Gastroesophageal sphincter (tissue), 4 donors: ENCODE measurements around the gene RPRD1B. TPM values are rescaled to one million over a fixed set of nuclear protein-coding genes. Genes with fewer than 3 reads are reported as not detected.

Experiments
- ATAC-seq: fragments of 150-250 bp; one replicate; pipeline ENCODE4 v1.9.1; 2016; ENCODE audit warnings: mild to moderate bottlenecking, moderate library complexity
- H3K27ac ChIP-seq, 4 donors: fragments of 200-600 bp; sonication (generic) in 3 of 4; 1 replicate in 3 of 4; 2 replicates in 1 of 4; pipeline ENCODE4 v1.5.1; 2016 to 2019
- H3K27me3 ChIP-seq: fragments of 200-600 bp; sonication (generic); one replicate; pipeline ENCODE4 v1.5.1; 2019
- H3K36me3 ChIP-seq, 2 donors: fragments of 200-600 bp; sonication (generic); one replicate each; pipeline ENCODE4 v1.5.1; 2019; ENCODE audit warnings: control low read depth in 1 of 2
- H3K4me1 ChIP-seq, 3 donors: fragments of 200-600 bp; sonication (generic); 1 replicate in 2 of 3; 2 replicates in 1 of 3; pipeline ENCODE4 v1.5.1; 2016 to 2019; ENCODE audit warnings: control low read depth in 2 of 3
- H3K4me3 ChIP-seq, 2 donors: fragments of 200-600 bp; sonication (generic); one replicate each; pipeline ENCODE4 v1.5.1; 2019; ENCODE audit warnings: mild to moderate bottlenecking in 1 of 2, moderate library complexity in 1 of 2
- H3K9me3 ChIP-seq, 3 donors: fragments of 200-600 bp; sonication (generic); one replicate each; pipeline ENCODE4 v1.5.1; 2017 to 2019; ENCODE audit warnings: control low read depth in 2 of 3
- CTCF ChIP-seq, 4 experiments: fragments of 200-600 bp in 2 of 4; fragments of 450-650 bp in 2 of 4; sonication (generic) in 1 of 4; IDR thresholded peaks; one replicate each; pipeline ENCODE4 v1.5.1; 2017 to 2019; ENCODE audit warnings: antibody characterized with exemption in 4 of 4, mild to moderate bottlenecking in 2 of 4, moderate library complexity in 2 of 4
- EP300 ChIP-seq: sonication (generic); formaldehyde crosslinking; IDR thresholded peaks from one replicate; pipeline ENCODE4 v1.6.1; 2017; ENCODE audit warnings: antibody characterized with exemption, mild to moderate bottlenecking
- POLR2A ChIP-seq, 2 donors: fragments of 450-650 bp; IDR thresholded peaks; one replicate each; pipeline ENCODE4 v1.6.1; 2017; ENCODE audit warnings: antibody characterized with exemption in 2 of 2, mild to moderate bottlenecking in 2 of 2, moderate library complexity in 1 of 2
- POLR2AphosphoS5 ChIP-seq: sonication (generic); formaldehyde crosslinking; IDR thresholded peaks from one replicate; pipeline ENCODE4 v1.6.1; 2017; ENCODE audit warnings: antibody characterized with exemption
- WGBS, 2 donors: methylation state at CpG; one replicate each; pipeline ENCODE4 v1.1.5; 2018; ENCODE audit warnings: low coverage in 1 of 2; 5-methylcytosine and 5-hydroxymethylcytosine counted together
- total RNA-seq, 4 donors: library from RNA; depleted of rRNA; stranded (reverse); fragments of >200 nt; gene quantifications; one replicate each; pipeline ENCODE4 v1.1.0, GENCODE V29; 2016

Gene RPRD1B
- total RNA-seq, 4 donors from 2014 or later: 17.1 to 26.8 (median 23.7) TPM

DNA sequence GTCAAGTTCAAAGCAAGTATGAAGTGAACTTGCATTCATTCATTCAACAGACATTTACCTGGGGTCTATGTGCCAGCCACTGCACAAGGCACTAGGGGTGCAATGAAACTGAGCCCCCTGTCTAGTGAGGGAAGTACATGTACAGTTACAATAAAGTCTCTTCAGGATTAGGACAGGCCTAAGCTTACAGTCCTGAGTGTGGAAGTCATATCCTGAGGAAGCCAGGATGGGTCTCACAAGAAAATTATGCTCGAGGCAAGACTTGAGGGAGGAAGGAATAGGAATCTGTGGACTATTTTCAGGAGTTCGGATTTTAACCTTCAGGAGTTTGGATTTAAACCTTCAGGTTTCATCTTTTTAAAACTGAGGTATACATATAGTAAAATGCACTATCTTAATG lies 19.7 kb upstream of the RPRD1B start:
- no peak overlapping the region for H3K4me3 ChIP-seq
- TF ChIP-seq POLR2A (IDR thresholded peaks at IDR 0.05) (no peak), CTCF (IDR thresholded peaks at IDR 0.05) (no peak), POLR2AphosphoS5 (no peak), EP300 (no peak)
- H3K4me1 ChIP-seq: no peaks in the 10 kb centered on the region
- no peak for ATAC-seq
- H3K27me3 ChIP-seq: no peaks in the 10 kb centered on the region
- H3K36me3 ChIP-seq: peaks cover 8 to 86% of the 10 kb centered on the region in 2 donors
- H3K27ac ChIP-seq: no peak overlapping the region
- peaks cover 0 to 18% (median 2%) of the 10 kb centered on the region in 3 donors for H3K9me3 ChIP-seq
- 84 to 94% methylated on average over 2 of the region's 2 CpGs for WGBS, 2 donors

DNA sequence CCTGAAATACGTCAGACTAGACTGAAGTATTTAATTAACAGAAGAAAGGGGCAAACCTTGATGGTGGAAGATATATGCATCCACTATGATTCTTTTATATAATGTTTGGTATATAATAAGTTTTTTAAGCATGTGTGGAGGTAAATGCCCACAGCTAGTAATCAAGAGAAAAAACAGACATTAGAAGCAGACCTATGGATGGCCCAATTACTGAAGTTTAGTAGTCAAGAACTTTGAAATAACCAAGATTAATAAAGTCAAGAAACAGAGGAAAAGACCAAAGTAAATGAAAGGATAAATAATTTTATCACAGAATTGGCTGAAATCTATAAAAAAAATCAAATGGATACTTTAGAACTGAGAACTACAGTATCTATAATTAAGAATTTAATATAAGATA lies 15.6 kb upstream of the RPRD1B start:
- Histone ChIP-seq H3K9me3 (peaks cover 0 to 18% (median 2%) of the 10 kb centered on the region in 3 donors), H3K4me3 (no peak overlapping the region), H3K27ac (no peak overlapping the region), H3K36me3 (peaks cover 8 to 58% of the 10 kb centered on the region in 2 donors), H3K27me3 (no peaks in the 10 kb centered on the region), H3K4me1 (peaks cover 0 to 4% (median 0%) of the 10 kb centered on the region in 3 donors)
- 82 to 100% methylated on average over 1 of the region's 1 CpG for WGBS, 2 donors
- no peak for ATAC-seq
- TF ChIP-seq POLR2AphosphoS5 (no peak), CTCF (IDR thresholded peaks at IDR 0.05) (no peak), EP300 (no peak), POLR2A (IDR thresholded peaks at IDR 0.05) (no peak)

- H3K27me3 ChIP-seq: no peaks in the 10 kb centered on the region
- H3K36me3 ChIP-seq: peaks cover 8 to 54% of the 10 kb centered on the region in 2 donors
- no peak overlapping the region for H3K4me3 ChIP-seq
- ATAC-seq: no peak
- 94 to 100% methylated on average over 2 of the region's 2 CpGs for WGBS, 2 donors
- peaks cover 0 to 18% (median 2%) of the 10 kb centered on the region in 3 donors for H3K9me3 ChIP-seq
- peaks cover 0 to 4% (median 0%) of the 10 kb centered on the region in 3 donors for H3K4me1 ChIP-seq
- no peak for TF ChIP-seq EP300
- no peak for TF ChIP-seq CTCF (IDR thresholded peaks at IDR 0.05)
- TF ChIP-seq POLR2A (IDR thresholded peaks at IDR 0.05): no peak
- no peak for TF ChIP-seq POLR2AphosphoS5
- no peak overlapping the region for H3K27ac ChIP-seq
These were observed 15.2 kb upstream of the RPRD1B start for GRCh38 chr20:38018385-38018784.

DNA sequence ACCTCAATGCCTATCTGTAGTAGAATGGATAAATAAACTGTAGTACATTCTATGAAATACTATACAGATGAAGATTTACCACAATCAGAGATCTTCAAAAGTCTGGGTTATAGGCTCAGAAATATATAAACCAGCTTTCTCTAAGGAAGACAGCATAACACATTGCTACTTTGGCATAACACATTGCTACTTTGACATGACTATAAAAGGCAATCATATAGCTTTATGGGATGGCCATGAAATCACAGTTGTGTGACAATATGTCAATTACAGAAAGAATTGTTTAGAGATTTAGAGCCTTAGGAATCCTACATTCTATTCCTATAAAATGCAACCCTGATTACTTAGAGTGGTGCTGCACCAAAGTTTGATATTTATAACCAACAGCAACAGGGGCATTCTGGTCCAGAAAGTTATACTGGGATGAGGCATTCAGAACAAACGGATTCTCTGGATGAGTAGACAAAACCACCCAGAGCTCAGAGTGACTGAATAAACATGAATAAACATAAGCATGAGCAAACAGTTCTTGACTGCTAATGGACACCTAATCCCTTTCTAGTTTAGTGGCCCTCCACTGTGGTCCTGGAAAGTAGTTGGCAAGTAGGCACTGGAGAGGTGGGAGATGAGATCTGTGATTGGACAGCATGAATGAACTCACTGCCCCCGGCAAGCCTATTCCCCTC lies 12.3 kb upstream of the RPRD1B start:
- Histone ChIP-seq H3K4me3 (no peak overlapping the region), H3K27me3 (no peaks in the 10 kb centered on the region), H3K36me3 (peaks cover 8 to 35% of the 10 kb centered on the region in 2 donors), H3K9me3 (peaks cover 0 to 18% (median 2%) of the 10 kb centered on the region in 3 donors), H3K27ac (no peak overlapping the region), H3K4me1 (peaks cover 0 to 4% (median 0%) of the 10 kb centered on the region in 3 donors)
- no peak for TF ChIP-seq POLR2A (IDR thresholded peaks at IDR 0.05)
- no peak for TF ChIP-seq EP300
- no peak for TF ChIP-seq CTCF (IDR thresholded peaks at IDR 0.05)
- TF ChIP-seq POLR2AphosphoS5: no peak
- WGBS, 2 donors: 50 to 76% methylated on average over 1 to 2 of the region's 2 CpGs
- no peak for ATAC-seq
